ENCODE measurements around the gene ZDHHC14.

Gene ZDHHC14

GRCh38 chr6:157429248-157429647, 48.3 kb downstream of the ZDHHC14 start:
- H3K36me3 ChIP-seq (ENCODE audit: insufficient read depth, low read length) = no peaks in the 10 kb centered on the region
- no peaks in the 10 kb centered on the region for H3K4me1 ChIP-seq (ENCODE audit: control insufficient read depth, insufficient read depth, low read length, unreplicated experiment)
- no peaks in the 10 kb centered on the region for H3K79me2 ChIP-seq (ENCODE audit: control insufficient read depth, insufficient read depth, low read length, unreplicated experiment)
- no peak overlapping the region for H3K27ac ChIP-seq (ENCODE audit: low read depth, low read length)
- H3K4me3 ChIP-seq (ENCODE audit: low read depth, low read length) = no peak overlapping the region
- no peak overlapping the region for H2AFZ ChIP-seq (ENCODE audit: low read length, unreplicated experiment)
- H3K27me3 ChIP-seq (ENCODE audit: insufficient read depth, low read length) = no peaks in the 10 kb centered on the region

- H3K36me3 ChIP-seq (ENCODE audit: insufficient read depth, low read length) = no peaks in the 10 kb centered on the region
- no peaks in the 10 kb centered on the region for H3K4me1 ChIP-seq (ENCODE audit: control insufficient read depth, insufficient read depth, low read length, unreplicated experiment)
- H3K79me2 ChIP-seq (ENCODE audit: control insufficient read depth, insufficient read depth, low read length, unreplicated experiment) = no peaks in the 10 kb centered on the region
- H3K4me3 ChIP-seq (ENCODE audit: low read depth, low read length) = no peak overlapping the region
- no peak overlapping the region for H2AFZ ChIP-seq (ENCODE audit: low read length, unreplicated experiment)
- no peak overlapping the region for H3K27ac ChIP-seq (ENCODE audit: low read depth, low read length)
- H3K27me3 ChIP-seq (ENCODE audit: insufficient read depth, low read length) = no peaks in the 10 kb centered on the region
These were observed 49.8 kb downstream of the ZDHHC14 start for GRCh38 chr6:157430834-157431233.

GRCh38 chr6:157432231-157432891, 51.4 kb downstream of the ZDHHC14 start:
- Histone ChIP-seq H3K36me3 (ENCODE audit: insufficient read depth, low read length) (no peaks in the 10 kb centered on the region), H2AFZ (ENCODE audit: low read length, unreplicated experiment) (no peak overlapping the region), H3K27me3 (ENCODE audit: insufficient read depth, low read length) (no peaks in the 10 kb centered on the region), H3K4me3 (ENCODE audit: low read depth, low read length) (no peak overlapping the region), H3K79me2 (ENCODE audit: control insufficient read depth, insufficient read depth, low read length, unreplicated experiment) (no peaks in the 10 kb centered on the region), H3K4me1 (ENCODE audit: control insufficient read depth, insufficient read depth, low read length, unreplicated experiment) (no peaks in the 10 kb centered on the region), H3K27ac (ENCODE audit: low read depth, low read length) (no peak overlapping the region)

GRCh38 chr6:157432892-157433265, 51.9 kb downstream of the ZDHHC14 start:
- Histone ChIP-seq H3K79me2 (ENCODE audit: control insufficient read depth, insufficient read depth, low read length, unreplicated experiment) (no peaks in the 10 kb centered on the region), H3K27ac (ENCODE audit: low read depth, low read length) (no peak overlapping the region), H3K36me3 (ENCODE audit: insufficient read depth, low read length) (no peaks in the 10 kb centered on the region), H3K27me3 (ENCODE audit: insufficient read depth, low read length) (no peaks in the 10 kb centered on the region), H3K4me1 (ENCODE audit: control insufficient read depth, insufficient read depth, low read length, unreplicated experiment) (no peaks in the 10 kb centered on the region), H2AFZ (ENCODE audit: low read length, unreplicated experiment) (no peak overlapping the region), H3K4me3 (ENCODE audit: low read depth, low read length) (no peak overlapping the region)

GRCh38 chr6:157433678-157434081, 52.7 kb downstream of the ZDHHC14 start:
- Histone ChIP-seq H3K27me3 (ENCODE audit: insufficient read depth, low read length) (no peaks in the 10 kb centered on the region), H3K27ac (ENCODE audit: low read depth, low read length) (no peak overlapping the region), H2AFZ (ENCODE audit: low read length, unreplicated experiment) (no peak overlapping the region), H3K4me3 (ENCODE audit: low read depth, low read length) (no peak overlapping the region), H3K4me1 (ENCODE audit: control insufficient read depth, insufficient read depth, low read length, unreplicated experiment) (no peaks in the 10 kb centered on the region), H3K36me3 (ENCODE audit: insufficient read depth, low read length) (no peaks in the 10 kb centered on the region), H3K79me2 (ENCODE audit: control insufficient read depth, insufficient read depth, low read length, unreplicated experiment) (no peaks in the 10 kb centered on the region)

GRCh38 chr6:157434349-157435033, 53.5 kb downstream of the ZDHHC14 start:
- Histone ChIP-seq H3K27ac (ENCODE audit: low read depth, low read length) (no peak overlapping the region), H3K27me3 (ENCODE audit: insufficient read depth, low read length) (no peaks in the 10 kb centered on the region), H3K4me1 (ENCODE audit: control insufficient read depth, insufficient read depth, low read length, unreplicated experiment) (no peaks in the 10 kb centered on the region), H2AFZ (ENCODE audit: low read length, unreplicated experiment) (no peak overlapping the region), H3K36me3 (ENCODE audit: insufficient read depth, low read length) (no peaks in the 10 kb centered on the region), H3K79me2 (ENCODE audit: control insufficient read depth, insufficient read depth, low read length, unreplicated experiment) (no peaks in the 10 kb centered on the region), H3K4me3 (ENCODE audit: low read depth, low read length) (no peak overlapping the region)

- no peak overlapping the region for H2AFZ ChIP-seq (ENCODE audit: low read length, unreplicated experiment)
- H3K36me3 ChIP-seq (ENCODE audit: insufficient read depth, low read length) = no peaks in the 10 kb centered on the region
- H3K4me1 ChIP-seq (ENCODE audit: control insufficient read depth, insufficient read depth, low read length, unreplicated experiment) = no peaks in the 10 kb centered on the region
- H3K79me2 ChIP-seq (ENCODE audit: control insufficient read depth, insufficient read depth, low read length, unreplicated experiment) = no peaks in the 10 kb centered on the region
- H3K27ac ChIP-seq (ENCODE audit: low read depth, low read length) = no peak overlapping the region
- no peaks in the 10 kb centered on the region for H3K27me3 ChIP-seq (ENCODE audit: insufficient read depth, low read length)
- no peak overlapping the region for H3K4me3 ChIP-seq (ENCODE audit: low read depth, low read length)
These were observed 55.4 kb downstream of the ZDHHC14 start for GRCh38 chr6:157436219-157436943.

- Histone ChIP-seq H3K79me2 (ENCODE audit: control insufficient read depth, insufficient read depth, low read length, unreplicated experiment) (no peaks in the 10 kb centered on the region), H3K36me3 (ENCODE audit: insufficient read depth, low read length) (no peaks in the 10 kb centered on the region), H3K4me3 (ENCODE audit: low read depth, low read length) (no peak overlapping the region), H3K27me3 (ENCODE audit: insufficient read depth, low read length) (no peaks in the 10 kb centered on the region), H2AFZ (ENCODE audit: low read length, unreplicated experiment) (no peak overlapping the region), H3K27ac (ENCODE audit: low read depth, low read length) (no peak overlapping the region), H3K4me1 (ENCODE audit: control insufficient read depth, insufficient read depth, low read length, unreplicated experiment) (no peaks in the 10 kb centered on the region)
These were observed 56.0 kb downstream of the ZDHHC14 start for GRCh38 chr6:157436944-157437336.

- H3K27me3 ChIP-seq (ENCODE audit: insufficient read depth, low read length) = no peaks in the 10 kb centered on the region
- H3K79me2 ChIP-seq (ENCODE audit: control insufficient read depth, insufficient read depth, low read length, unreplicated experiment) = no peaks in the 10 kb centered on the region
- H3K36me3 ChIP-seq (ENCODE audit: insufficient read depth, low read length) = no peaks in the 10 kb centered on the region
- H2AFZ ChIP-seq (ENCODE audit: low read length, unreplicated experiment) = peak overlapping the region; percentile 1
- H3K4me3 ChIP-seq (ENCODE audit: low read depth, low read length) = no peak overlapping the region
- no peaks in the 10 kb centered on the region for H3K4me1 ChIP-seq (ENCODE audit: control insufficient read depth, insufficient read depth, low read length, unreplicated experiment)
- no peak overlapping the region for H3K27ac ChIP-seq (ENCODE audit: low read depth, low read length)
These were observed 57.7 kb downstream of the ZDHHC14 start for GRCh38 chr6:157438611-157439111.

- H3K4me1 ChIP-seq (ENCODE audit: control insufficient read depth, insufficient read depth, low read length, unreplicated experiment) = no peaks in the 10 kb centered on the region
- no peak overlapping the region for H3K4me3 ChIP-seq (ENCODE audit: low read depth, low read length)
- no peaks in the 10 kb centered on the region for H3K27me3 ChIP-seq (ENCODE audit: insufficient read depth, low read length)
- H3K79me2 ChIP-seq (ENCODE audit: control insufficient read depth, insufficient read depth, low read length, unreplicated experiment) = no peaks in the 10 kb centered on the region
- no peak overlapping the region for H2AFZ ChIP-seq (ENCODE audit: low read length, unreplicated experiment)
- H3K27ac ChIP-seq (ENCODE audit: low read depth, low read length) = no peak overlapping the region
- H3K36me3 ChIP-seq (ENCODE audit: insufficient read depth, low read length) = no peaks in the 10 kb centered on the region
These were observed 59.2 kb downstream of the ZDHHC14 start for GRCh38 chr6:157440171-157440570.

All from ACC112 (cell line).